ENCODE results near the gene TCF7L1.
"Not testable (repeated sequence)": the region's sequence is repeated elsewhere in the genome, so short reads cannot be mapped to it uniquely, and the experiment has no call there.

Gene TCF7L1

GRCh38 chr2:85154048-85154753 lies 21.0 kb downstream of the TCF7L1 start:
- Histone ChIP-seq H3K79me2 (peaks cover 55% of the 10 kb centered on the region), H3K9ac (no peak overlapping the region), H3K36me3 (ENCODE audit: control insufficient read depth, insufficient read depth, low read length) (no peaks in the 10 kb centered on the region), H3K4me3 (ENCODE audit: low read depth, low read length) (no peak overlapping the region), H3K9me3 (ENCODE audit: control insufficient read depth, low read length) (no peaks in the 10 kb centered on the region), H3K27ac (no peak overlapping the region), H2AFZ (no peak overlapping the region), H3K4me2 (ENCODE audit: low read length) (no peak overlapping the region), H3K27me3 (ENCODE audit: control insufficient read depth, insufficient read depth, low read length) (no peaks in the 10 kb centered on the region), H3K4me1 (peaks cover 11% of the 10 kb centered on the region)
- TF ChIP-seq, protein P1, sequence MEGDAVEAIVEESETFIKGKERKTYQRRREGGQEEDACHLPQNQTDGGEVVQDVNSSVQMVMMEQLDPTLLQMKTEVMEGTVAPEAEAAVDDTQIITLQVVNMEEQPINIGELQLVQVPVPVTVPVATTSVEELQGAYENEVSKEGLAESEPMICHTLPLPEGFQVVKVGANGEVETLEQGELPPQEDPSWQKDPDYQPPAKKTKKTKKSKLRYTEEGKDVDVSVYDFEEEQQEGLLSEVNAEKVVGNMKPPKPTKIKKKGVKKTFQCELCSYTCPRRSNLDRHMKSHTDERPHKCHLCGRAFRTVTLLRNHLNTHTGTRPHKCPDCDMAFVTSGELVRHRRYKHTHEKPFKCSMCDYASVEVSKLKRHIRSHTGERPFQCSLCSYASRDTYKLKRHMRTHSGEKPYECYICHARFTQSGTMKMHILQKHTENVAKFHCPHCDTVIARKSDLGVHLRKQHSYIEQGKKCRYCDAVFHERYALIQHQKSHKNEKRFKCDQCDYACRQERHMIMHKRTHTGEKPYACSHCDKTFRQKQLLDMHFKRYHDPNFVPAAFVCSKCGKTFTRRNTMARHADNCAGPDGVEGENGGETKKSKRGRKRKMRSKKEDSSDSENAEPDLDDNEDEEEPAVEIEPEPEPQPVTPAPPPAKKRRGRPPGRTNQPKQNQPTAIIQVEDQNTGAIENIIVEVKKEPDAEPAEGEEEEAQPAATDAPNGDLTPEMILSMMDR (IDR thresholded peaks at IDR 0.05) = no peak

DNA sequence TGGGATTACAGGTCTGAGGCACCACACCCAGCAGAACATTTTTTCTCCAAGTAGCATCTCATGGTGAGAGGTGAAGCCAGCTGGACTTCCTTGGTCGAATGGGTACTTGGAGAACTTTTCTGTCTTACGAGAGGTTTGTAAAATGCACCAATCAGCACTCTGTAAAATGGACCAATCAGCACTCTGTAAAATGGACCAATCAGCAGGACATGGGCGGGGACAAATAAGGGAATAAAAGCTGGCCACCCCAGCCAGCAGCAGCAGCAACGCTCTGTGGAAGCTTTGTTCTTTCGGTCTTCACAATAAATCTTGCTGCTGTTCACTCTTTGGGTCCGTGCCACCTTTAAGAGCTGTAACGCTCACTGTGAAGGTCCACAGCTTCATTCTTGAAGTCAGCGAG lies 21.9 kb downstream of the TCF7L1 start:
- H3K4me3 ChIP-seq (ENCODE audit: low read depth, low read length); H3K36me3 ChIP-seq (ENCODE audit: control insufficient read depth, insufficient read depth, low read length); H3K9ac ChIP-seq; H2AFZ ChIP-seq; H3K9me3 ChIP-seq (ENCODE audit: control insufficient read depth, low read length); H3K27ac ChIP-seq; H3K27me3 ChIP-seq (ENCODE audit: control insufficient read depth, insufficient read depth, low read length); H3K4me2 ChIP-seq (ENCODE audit: low read length): not testable (repeated sequence)
- Histone ChIP-seq H3K79me2 (peaks cover 64% of the 10 kb centered on the region), H3K4me1 (peaks cover 11% of the 10 kb centered on the region)

GRCh38 chr2:85156153-85156552 lies 23.0 kb downstream of the TCF7L1 start:
- no peak overlapping the region for H3K9ac ChIP-seq
- no peak overlapping the region for H3K27ac ChIP-seq
- peaks cover 73% of the 10 kb centered on the region for H3K79me2 ChIP-seq
- H3K36me3 ChIP-seq (ENCODE audit: control insufficient read depth, insufficient read depth, low read length) = no peaks in the 10 kb centered on the region
- no peaks in the 10 kb centered on the region for H3K9me3 ChIP-seq (ENCODE audit: control insufficient read depth, low read length)
- TF ChIP-seq, protein P1 (IDR thresholded peaks at IDR 0.05) = no peak
- peaks cover 11% of the 10 kb centered on the region for H3K4me1 ChIP-seq
- no peaks in the 10 kb centered on the region for H3K27me3 ChIP-seq (ENCODE audit: control insufficient read depth, insufficient read depth, low read length)
- no peak overlapping the region for H3K4me2 ChIP-seq (ENCODE audit: low read length)
- no peak overlapping the region for H2AFZ ChIP-seq
- no peak overlapping the region for H3K4me3 ChIP-seq (ENCODE audit: low read depth, low read length)

DNA sequence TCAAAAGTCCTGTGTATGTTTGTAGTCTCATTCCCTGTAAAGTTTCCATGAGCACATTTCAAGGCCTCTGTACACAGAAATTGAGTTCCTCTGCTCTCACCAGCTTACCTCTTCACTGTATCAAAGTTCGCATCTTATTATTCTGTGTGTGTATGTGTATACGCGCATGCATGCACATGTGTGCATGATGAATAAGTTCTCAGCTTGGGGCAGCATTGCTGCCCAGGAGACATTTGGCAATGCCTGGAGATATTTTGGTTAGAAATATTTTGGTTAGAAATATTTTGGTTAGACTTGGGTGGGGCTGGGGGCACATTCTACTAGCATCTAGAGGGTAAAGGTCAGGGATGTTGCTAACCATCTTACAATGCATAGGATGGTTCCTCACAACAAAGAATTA lies 23.4 kb downstream of the TCF7L1 start:
- H3K27me3 ChIP-seq (ENCODE audit: control insufficient read depth, insufficient read depth, low read length) = no peaks in the 10 kb centered on the region
- H3K4me1 ChIP-seq = peaks cover 11% of the 10 kb centered on the region
- TF ChIP-seq, protein P1 (IDR thresholded peaks at IDR 0.05) = no peak
- peaks cover 77% of the 10 kb centered on the region for H3K79me2 ChIP-seq
- H3K9me3 ChIP-seq (ENCODE audit: control insufficient read depth, low read length) = no peaks in the 10 kb centered on the region
- no peak overlapping the region for H3K4me2 ChIP-seq (ENCODE audit: low read length)
- no peaks in the 10 kb centered on the region for H3K36me3 ChIP-seq (ENCODE audit: control insufficient read depth, insufficient read depth, low read length)
- H2AFZ ChIP-seq = no peak overlapping the region
- H3K4me3 ChIP-seq (ENCODE audit: low read depth, low read length) = no peak overlapping the region
- H3K9ac ChIP-seq = no peak overlapping the region
- H3K27ac ChIP-seq = no peak overlapping the region

GRCh38 chr2:85157345-85157744 lies 24.2 kb downstream of the TCF7L1 start:
- H3K27ac ChIP-seq = no peak overlapping the region
- peaks cover 11% of the 10 kb centered on the region for H3K4me1 ChIP-seq
- no peaks in the 10 kb centered on the region for H3K36me3 ChIP-seq (ENCODE audit: control insufficient read depth, insufficient read depth, low read length)
- TF ChIP-seq, protein P1 (IDR thresholded peaks at IDR 0.05) = no peak
- no peak overlapping the region for H3K9ac ChIP-seq
- no peak overlapping the region for H3K4me2 ChIP-seq (ENCODE audit: low read length)
- H3K9me3 ChIP-seq (ENCODE audit: control insufficient read depth, low read length) = no peaks in the 10 kb centered on the region
- no peak overlapping the region for H2AFZ ChIP-seq
- no peaks in the 10 kb centered on the region for H3K27me3 ChIP-seq (ENCODE audit: control insufficient read depth, insufficient read depth, low read length)
- peaks cover 82% of the 10 kb centered on the region for H3K79me2 ChIP-seq
- H3K4me3 ChIP-seq (ENCODE audit: low read depth, low read length) = no peak overlapping the region

Data from parathyroid adenoma (tissue), 2 donors.